Stomach (tissue), 9 donors: ENCODE measurements around the gene RMND1. TPM values are rescaled to one million over a fixed set of nuclear protein-coding genes. Genes with fewer than 3 reads are reported as not detected.

Experiments
- DNase-seq, 2 donors: peaks; one replicate each; pipeline versions ENCODE4 v3.0.0 to v3.0.0-alpha.2; 2013 to 2019
- H3K27ac ChIP-seq, 5 donors: fragments of 200-600 bp in 4 of 5; sonication (generic) in 4 of 5; one replicate each; pipeline ENCODE4 v1.5.1; 2013 to 2019; ENCODE audit warnings: mild to moderate bottlenecking in 1 of 5, moderate library complexity in 1 of 5
- H3K27me3 ChIP-seq, 3 donors: fragments of 200-600 bp; sonication (generic); one replicate each; pipeline ENCODE4 v1.5.1; 2017 to 2019; ENCODE audit warnings: mixed run types in 1 of 3
- H3K36me3 ChIP-seq, 4 donors: fragments of 200-600 bp; sonication (generic); 1 replicate in 3 of 4; 2 replicates in 1 of 4; pipeline ENCODE4 v1.5.1; 2016 to 2019
- H3K4me1 ChIP-seq, 4 donors: fragments of 200-600 bp; sonication (generic); one replicate each; pipeline ENCODE4 v1.5.1; 2016 to 2019
- H3K4me3 ChIP-seq, 4 donors: fragments of 200-600 bp; sonication (generic) in 3 of 4; one replicate each; pipeline ENCODE4 v1.5.1; 2016 to 2019; ENCODE audit warnings: mild to moderate bottlenecking in 1 of 4
- H3K9me3 ChIP-seq, 4 donors: fragments of 200-600 bp; sonication (generic); one replicate each; pipeline ENCODE4 v1.5.1; 2016 to 2019
- EP300 ChIP-seq: sonication (generic); formaldehyde crosslinking; IDR thresholded peaks from one replicate; pipeline ENCODE4 v1.6.1; 2017; ENCODE audit warnings: antibody characterized with exemption
- POLR2A ChIP-seq, 4 donors: fragments of 450-650 bp; IDR thresholded peaks; one replicate each; pipeline ENCODE4 v1.6.1; 2016; ENCODE audit warnings: antibody characterized with exemption in 4 of 4, control low read depth in 2 of 4, mild to moderate bottlenecking in 1 of 4, moderate library complexity in 1 of 4
- POLR2AphosphoS5 ChIP-seq, 3 donors: sonication (generic); formaldehyde crosslinking; IDR thresholded peaks; one replicate each; pipeline ENCODE4 v1.6.1; 2016; ENCODE audit warnings: antibody characterized with exemption in 3 of 3
- WGBS, 5 donors: extraction: QIAGEN DNeasy Blood & Tissue Kit in 3 of 5; methylation state at CpG; one replicate each; pipeline versions ENCODE4 v1.1.5 to v1.1.7; 2013 to 2018; 5-methylcytosine and 5-hydroxymethylcytosine counted together
- intact Hi-C: fragments of 100-400 bp; cut with DNase I; formaldehyde crosslinking; loops from one replicate; pipeline ENCODE4 v1.15.1; 2023; ENCODE audit warnings: low total_unique reads
- polyA plus RNA-seq, 3 donors: library from polyadenylated mRNA; stranded (reverse); fragments of 200-250 nt; gene quantifications; one replicate each; pipeline ENCODE4 v1.2.3, GENCODE V29; 2013
- total RNA-seq, 5 donors: library from RNA; depleted of rRNA; stranded (reverse); fragments of >200 nt; gene quantifications; one replicate each; pipeline versions ENCODE4 v1.1.0 to v1.2.3, GENCODE V29; 2014 to 2016
- TF ChIP-seq, protein P1 (sequence below), 7 experiments: fragments of 450-650 bp in 4 of 7; fragments of 200-600 bp in 3 of 7; sonication (generic) in 3 of 7; IDR thresholded peaks; one replicate each; pipeline ENCODE4 v1.5.1; 2016 to 2019; ENCODE audit warnings: antibody characterized with exemption in 7 of 7, control low read depth in 2 of 7, mild to moderate bottlenecking in 1 of 7
- donor health status: healthy with polysubstance abuse.
- donor health status: Bipolar disorder and iron deficiency.
- donor health status: healthy.

Gene RMND1
- total and polyA plus RNA-seq, 8 donors = 6.4 to 47.2 (median 16.4) TPM

GRCh38 chr6:151428093-151428735, 23.7 kb downstream of the RMND1 start:
- Histone ChIP-seq H3K4me1 (no peaks in the 10 kb centered on the region), H3K9me3 (no peaks in the 10 kb centered on the region), H3K27ac (no peak overlapping the region), H3K36me3 (peaks cover 14 to 100% (median 90%) of the 10 kb centered on the region in 4 donors), H3K4me3 (no peak overlapping the region), H3K27me3 (no peaks in the 10 kb centered on the region)
- no peak for DNase-seq
- TF ChIP-seq, protein P1, sequence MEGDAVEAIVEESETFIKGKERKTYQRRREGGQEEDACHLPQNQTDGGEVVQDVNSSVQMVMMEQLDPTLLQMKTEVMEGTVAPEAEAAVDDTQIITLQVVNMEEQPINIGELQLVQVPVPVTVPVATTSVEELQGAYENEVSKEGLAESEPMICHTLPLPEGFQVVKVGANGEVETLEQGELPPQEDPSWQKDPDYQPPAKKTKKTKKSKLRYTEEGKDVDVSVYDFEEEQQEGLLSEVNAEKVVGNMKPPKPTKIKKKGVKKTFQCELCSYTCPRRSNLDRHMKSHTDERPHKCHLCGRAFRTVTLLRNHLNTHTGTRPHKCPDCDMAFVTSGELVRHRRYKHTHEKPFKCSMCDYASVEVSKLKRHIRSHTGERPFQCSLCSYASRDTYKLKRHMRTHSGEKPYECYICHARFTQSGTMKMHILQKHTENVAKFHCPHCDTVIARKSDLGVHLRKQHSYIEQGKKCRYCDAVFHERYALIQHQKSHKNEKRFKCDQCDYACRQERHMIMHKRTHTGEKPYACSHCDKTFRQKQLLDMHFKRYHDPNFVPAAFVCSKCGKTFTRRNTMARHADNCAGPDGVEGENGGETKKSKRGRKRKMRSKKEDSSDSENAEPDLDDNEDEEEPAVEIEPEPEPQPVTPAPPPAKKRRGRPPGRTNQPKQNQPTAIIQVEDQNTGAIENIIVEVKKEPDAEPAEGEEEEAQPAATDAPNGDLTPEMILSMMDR (IDR thresholded peaks at IDR 0.05) = no peak
- TF ChIP-seq POLR2AphosphoS5 (IDR thresholded peaks at IDR 0.05) (no peak), EP300 (no peak), POLR2A (IDR thresholded peaks at IDR 0.05) (no peak)
- WGBS, 5 donors = 91 to 95% (median 92%) methylated on average over 4 of the region's 4 CpGs
- intact Hi-C loops = no loop called here

GRCh38 chr6:151425561-151425960, 26.4 kb downstream of the RMND1 start:
- DNase-seq = no peak
- Histone ChIP-seq H3K27me3 (no peaks in the 10 kb centered on the region), H3K36me3 (peaks cover 9 to 91% (median 84%) of the 10 kb centered on the region in 4 donors), H3K4me3 (no peak overlapping the region), H3K27ac (no peak overlapping the region), H3K9me3 (no peaks in the 10 kb centered on the region), H3K4me1 (no peaks in the 10 kb centered on the region)
- TF ChIP-seq, protein P1 (IDR thresholded peaks at IDR 0.05) = no peak
- TF ChIP-seq POLR2AphosphoS5 (IDR thresholded peaks at IDR 0.05) (no peak), POLR2A (IDR thresholded peaks at IDR 0.05) (no peak), EP300 (no peak)
- 86 to 96% (median 93%) methylated on average over 4 of the region's 4 CpGs for WGBS, 5 donors
- intact Hi-C loops = no loop called here

DNA sequence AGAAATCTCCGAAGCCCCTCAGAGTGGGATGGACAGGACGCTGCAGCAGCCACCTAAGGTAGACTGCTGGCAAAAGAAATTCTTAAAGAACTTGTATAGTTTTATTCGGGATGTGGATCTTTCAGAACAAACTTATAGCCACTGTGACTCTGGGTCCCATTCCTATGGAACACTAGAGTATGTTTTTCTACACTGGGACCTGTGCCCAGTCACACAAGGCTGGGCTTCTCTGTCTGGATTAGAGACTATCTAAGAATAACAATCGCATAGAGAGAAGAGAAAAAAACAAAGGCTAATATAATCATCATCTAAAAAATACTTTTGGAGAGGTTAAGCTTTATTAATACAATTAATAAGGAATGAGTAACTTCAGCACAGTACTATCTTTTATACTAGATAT, 28.9 kb downstream of the RMND1 start:
- H3K4me3 ChIP-seq = no peak overlapping the region
- H3K27me3 ChIP-seq = no peaks in the 10 kb centered on the region
- 68 to 81% (median 71%) methylated on average over 4 of the region's 4 CpGs for WGBS, 5 donors
- H3K9me3 ChIP-seq = no peaks in the 10 kb centered on the region
- intact Hi-C loops = no loop called here
- DNase-seq = no peak
- TF ChIP-seq POLR2AphosphoS5 (IDR thresholded peaks at IDR 0.05) = no peak
- no peak for TF ChIP-seq EP300
- H3K4me1 ChIP-seq = no peaks in the 10 kb centered on the region
- H3K27ac ChIP-seq = no peak overlapping the region
- peaks cover 9 to 89% (median 85%) of the 10 kb centered on the region in 4 donors for H3K36me3 ChIP-seq

GRCh38 chr6:151417477-151417876, 34.4 kb downstream of the RMND1 start:
- whole genome bisulfite sequencing, 5 donors = 86 to 100% (median 92%) methylated on average over 1 of the region's 1 CpG
- TF ChIP-seq, protein P1 (IDR thresholded peaks at IDR 0.05) = no peak
- no peak for DNase-seq
- Histone ChIP-seq H3K4me3 (no peak overlapping the region), H3K9me3 (no peaks in the 10 kb centered on the region), H3K4me1 (no peaks in the 10 kb centered on the region), H3K36me3 (peaks cover 13 to 93% (median 82%) of the 10 kb centered on the region in 4 donors), H3K27me3 (no peaks in the 10 kb centered on the region), H3K27ac (no peak overlapping the region)
- intact Hi-C loops = no loop called here

DNA sequence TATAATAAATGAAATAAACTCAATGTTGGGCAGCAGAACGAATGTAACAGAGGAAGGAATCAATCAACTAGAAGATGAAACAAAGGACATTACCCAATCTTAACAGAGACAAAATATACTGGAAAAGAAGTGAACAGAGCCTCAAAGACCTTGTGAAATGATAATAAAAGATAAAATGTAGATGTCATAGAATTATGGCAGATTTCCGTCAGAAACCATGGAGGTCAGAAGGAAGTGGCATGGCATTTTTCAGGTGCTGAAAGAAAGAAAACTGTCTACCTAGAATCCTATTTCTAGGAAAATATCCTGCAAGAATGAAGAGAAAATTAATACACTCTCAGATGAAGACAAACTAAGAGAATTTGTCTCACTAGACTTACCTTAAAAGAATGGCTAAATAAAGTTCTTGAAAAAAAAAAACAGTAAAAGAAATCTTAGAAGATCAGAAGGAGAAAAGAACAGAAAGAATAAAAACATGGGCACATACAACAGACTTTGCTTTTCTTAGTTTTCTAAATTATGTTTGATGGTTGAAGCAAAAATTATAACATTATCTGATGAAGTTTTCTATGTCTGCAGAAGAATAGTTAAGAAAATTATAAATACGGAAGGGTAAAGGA, 37.2 kb downstream of the RMND1 start:
- peaks cover 13 to 85% (median 78%) of the 10 kb centered on the region in 4 donors for H3K36me3 ChIP-seq
- 95 to 99% (median 97%) methylated on average over 3 of the region's 3 CpGs for WGBS, 5 donors
- intact Hi-C loops = no loop called here

More for the DNA sequence above, 37.2 kb downstream of the RMND1 start:
- TF ChIP-seq, protein P1 (IDR thresholded peaks at IDR 0.05) = no peak
- TF ChIP-seq POLR2AphosphoS5 (IDR thresholded peaks at IDR 0.05) = no peak
- no peak for TF ChIP-seq EP300
- Histone ChIP-seq H3K9me3 (no peaks in the 10 kb centered on the region), H3K27ac (no peak overlapping the region), H3K27me3 (no peaks in the 10 kb centered on the region), H3K4me1 (no peaks in the 10 kb centered on the region), H3K4me3 (no peak overlapping the region)
- no peak for DNase-seq
